Body of pancreas (tissue), 4 donors: Measurements from ENCODE around the gene ATG7.

Experiments
- CTCF ChIP-seq, 7 experiments: fragments of 450-650 bp in 4 of 7; fragments of 200-600 bp in 3 of 7; sonication (generic) in 3 of 7; IDR thresholded peaks; one replicate each; pipeline ENCODE4 v1.5.1; 2016 to 2019; ENCODE audit warnings: antibody characterized with exemption in 7 of 7
- POLR2A ChIP-seq, 3 donors: fragments of 450-650 bp; IDR thresholded peaks; one replicate each; pipeline ENCODE4 v1.6.1; 2016; ENCODE audit warnings: antibody characterized with exemption in 3 of 3, mild to moderate bottlenecking in 2 of 3

GRCh38 chr3:11450015-11450414 lies 177.8 kb downstream of the ATG7 start:
- no peak for TF ChIP-seq POLR2A (IDR thresholded peaks at IDR 0.05)
- TF ChIP-seq CTCF (IDR thresholded peaks at IDR 0.05) = no peak
